PC-3 (cell line): ENCODE data around the gene PIGT.

Experiments
- EZH2 ChIP-seq: fragments of 300-600 bp; sonication (generic); IDR thresholded peaks from one replicate; pipeline ENCODE4 v1.6.1; 2017; ENCODE audit warnings: antibody characterized with exemption, mild to moderate bottlenecking, low read length; ENCODE audit not compliant: unreplicated experiment
- EZH2phosphoT487 ChIP-seq: fragments of 300-600 bp; sonication (generic); IDR thresholded peaks from 2 replicates; pipeline ENCODE4 v1.6.1; 2018; ENCODE audit warnings: mild to moderate bottlenecking, antibody characterized with exemption, low read length, borderline replicate concordance
- TF ChIP-seq, protein P1 (sequence below): fragments of 300-600 bp; sonication (generic); conservative IDR thresholded peaks from 2 replicates; pipeline ENCODE4 v1.5.1; 2017; ENCODE audit warnings: antibody characterized with exemption, low read depth, mild to moderate bottlenecking, low read length

GRCh38 chr20:45407783-45408645 lies 7.9 kb upstream of the PIGT start, which contains the start of gene DBNDD2:
- TF ChIP-seq, protein P1, sequence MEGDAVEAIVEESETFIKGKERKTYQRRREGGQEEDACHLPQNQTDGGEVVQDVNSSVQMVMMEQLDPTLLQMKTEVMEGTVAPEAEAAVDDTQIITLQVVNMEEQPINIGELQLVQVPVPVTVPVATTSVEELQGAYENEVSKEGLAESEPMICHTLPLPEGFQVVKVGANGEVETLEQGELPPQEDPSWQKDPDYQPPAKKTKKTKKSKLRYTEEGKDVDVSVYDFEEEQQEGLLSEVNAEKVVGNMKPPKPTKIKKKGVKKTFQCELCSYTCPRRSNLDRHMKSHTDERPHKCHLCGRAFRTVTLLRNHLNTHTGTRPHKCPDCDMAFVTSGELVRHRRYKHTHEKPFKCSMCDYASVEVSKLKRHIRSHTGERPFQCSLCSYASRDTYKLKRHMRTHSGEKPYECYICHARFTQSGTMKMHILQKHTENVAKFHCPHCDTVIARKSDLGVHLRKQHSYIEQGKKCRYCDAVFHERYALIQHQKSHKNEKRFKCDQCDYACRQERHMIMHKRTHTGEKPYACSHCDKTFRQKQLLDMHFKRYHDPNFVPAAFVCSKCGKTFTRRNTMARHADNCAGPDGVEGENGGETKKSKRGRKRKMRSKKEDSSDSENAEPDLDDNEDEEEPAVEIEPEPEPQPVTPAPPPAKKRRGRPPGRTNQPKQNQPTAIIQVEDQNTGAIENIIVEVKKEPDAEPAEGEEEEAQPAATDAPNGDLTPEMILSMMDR, result no peak
- no peak for TF ChIP-seq EZH2
- no peak for TF ChIP-seq EZH2phosphoT487
